ENCODE measurements around the gene PTGES. TPM values are rescaled to one million over a fixed set of nuclear protein-coding genes. Genes with fewer than 3 reads are reported as not detected.

Gene PTGES, protein sequence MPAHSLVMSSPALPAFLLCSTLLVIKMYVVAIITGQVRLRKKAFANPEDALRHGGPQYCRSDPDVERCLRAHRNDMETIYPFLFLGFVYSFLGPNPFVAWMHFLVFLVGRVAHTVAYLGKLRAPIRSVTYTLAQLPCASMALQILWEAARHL
- 9.0 and 40.3 TPM in 2 replicates for total RNA-seq

DNA sequence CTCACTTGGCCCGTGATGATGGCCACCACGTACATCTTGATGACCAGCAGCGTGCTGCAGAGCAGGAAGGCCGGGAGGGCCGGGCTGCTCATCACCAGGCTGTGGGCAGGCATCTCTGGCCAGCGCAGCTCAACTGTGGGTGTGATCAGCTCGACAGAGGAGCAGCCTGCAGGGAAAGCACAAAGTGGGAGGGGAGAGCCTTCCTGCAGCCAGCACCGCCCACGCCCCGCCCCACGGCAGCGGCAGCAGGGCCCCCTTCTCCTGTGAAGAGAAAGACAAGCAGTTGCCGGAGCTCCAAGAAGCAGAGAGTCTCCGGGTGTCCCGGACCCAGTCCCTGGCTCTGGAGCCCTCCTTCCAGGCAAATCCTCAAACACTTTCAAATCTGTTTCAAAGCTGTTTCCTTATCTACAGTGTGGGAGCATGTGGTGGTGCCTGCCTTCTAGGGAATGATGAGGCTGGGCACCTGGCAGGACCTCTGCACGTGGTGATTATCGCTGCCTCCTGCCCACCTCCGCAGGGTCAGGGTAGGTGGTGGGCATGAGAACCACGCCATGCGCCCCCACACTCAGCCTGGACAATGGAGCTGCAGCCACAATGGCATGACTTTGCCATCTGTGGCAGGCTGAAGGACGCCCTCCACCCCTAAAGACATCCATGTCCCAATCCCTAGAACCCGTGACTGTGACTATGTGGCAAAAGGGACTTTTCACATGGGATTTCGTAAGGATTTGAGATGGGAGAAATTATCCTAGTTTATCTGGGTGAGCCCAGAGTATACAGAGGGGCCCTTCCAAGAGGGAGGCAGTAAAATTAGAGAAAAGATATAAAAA is at the start of gene PTGES:
PTGES (minus strand) TSS at position 143 of the 830 bp plus-strand sequence; CDS start at position 113, 30 bp downstream.

Other genes starting within 250 kb of the PTGES start
- 0.28 TPM in 1 of 2 replicates, not detected in the other for gene C9orf50, start 131.9 kb downstream of the PTGES start, total RNA-seq
- 22.0 and 65.2 TPM in 2 replicates for gene NTMT1, start 126.9 kb downstream of the PTGES start, total RNA-seq
- gene ASB6, start 110.9 kb downstream of the PTGES start, total RNA-seq: 14.4 and 24.7 TPM in 2 replicates
- 3.9 and 4.6 TPM in 2 replicates for gene PRRX2, start 87.4 kb downstream of the PTGES start, total RNA-seq
- gene TOR1B, start 50.1 kb upstream of the PTGES start, total RNA-seq: 34.4 and 41.4 TPM in 2 replicates
- 35.8 and 61.2 TPM in 2 replicates for gene TOR1A, start 71.1 kb upstream of the PTGES start, total RNA-seq
- 40.6 and 64.4 TPM in 2 replicates for gene C9orf78, start 82.2 kb upstream of the PTGES start, total RNA-seq
- 9.0 and 14.2 TPM in 2 replicates for gene USP20, start 82.4 kb upstream of the PTGES start, total RNA-seq